DND-41 (cell line): ENCODE results near the gene PIP5KL1.

Experiments used
- ATAC-seq: fragments of 200-7000 bp; cut with Tn5 transposase; 3 replicates; pipeline ENCODE4 v1.9.1; 2021; ENCODE audit warnings: low read depth; ENCODE audit not compliant: insufficient read depth
- DNase-seq: peaks from one replicate; pipeline ENCODE4 v3.0.0-alpha.2; 2020
- H2AFZ ChIP-seq: 2 replicates; pipeline ENCODE4 v1.6.0; 2012; ENCODE audit warnings: low read depth, low read length
- H3K27ac ChIP-seq: 2 replicates; pipeline ENCODE4 v1.5.1; 2012; ENCODE audit warnings: low read length, inconsistent platforms
- H3K27me3 ChIP-seq: fragments of 200-600 bp; sonication (generic); 2 replicates; pipeline ENCODE4 v1.6.0; 2012; ENCODE audit warnings: low read length, mild to moderate bottlenecking, inconsistent platforms; ENCODE audit not compliant: insufficient read depth, poor library complexity
- H3K36me3 ChIP-seq: 2 replicates; pipeline ENCODE4 v1.5.1; 2012; ENCODE audit warnings: low read length, inconsistent platforms; ENCODE audit not compliant: insufficient read depth
- H3K4me1 ChIP-seq: 2 replicates; pipeline ENCODE4 v1.5.1; 2012; ENCODE audit warnings: mild to moderate bottlenecking, low read length; ENCODE audit not compliant: insufficient read depth
- H3K4me2 ChIP-seq: 2 replicates; pipeline ENCODE4 v1.6.0; 2012; ENCODE audit warnings: mild to moderate bottlenecking, moderate library complexity, low read length, inconsistent platforms; ENCODE audit not compliant: insufficient read depth
- H3K4me3 ChIP-seq, 2 experiments: fragments of 200-600 bp in 1 of 2; shearing (Covaris generic) in 1 of 2; 2 replicates each; pipeline ENCODE4 v1.5.1; 2012 to 2016; ENCODE audit warnings: inconsistent platforms in 2 of 2, low read length in 2 of 2, mild to moderate bottlenecking in 2 of 2, low read depth in 1 of 2, moderate library complexity in 1 of 2
- H3K79me2 ChIP-seq: 2 replicates; pipeline ENCODE4 v1.6.0; 2012; ENCODE audit warnings: low read length, inconsistent platforms; ENCODE audit not compliant: insufficient read depth
- H3K9ac ChIP-seq: 2 replicates; pipeline ENCODE4 v1.6.0; 2012; ENCODE audit warnings: low read depth, mild to moderate bottlenecking, inconsistent platforms, low read length, moderate library complexity
- H3K9me3 ChIP-seq: 2 replicates; pipeline ENCODE4 v1.5.1; 2012; ENCODE audit warnings: low read length, moderate library complexity, mild to moderate bottlenecking, inconsistent platforms; ENCODE audit not compliant: insufficient read depth, severe bottlenecking
- H4K20me1 ChIP-seq: 2 replicates; pipeline ENCODE4 v1.6.0; 2012; ENCODE audit warnings: low read length; ENCODE audit not compliant: insufficient read depth
- EZH2 ChIP-seq: IDR thresholded peaks from 3 replicates; pipeline ENCODE4 v1.6.1; 2012; ENCODE audit warnings: borderline replicate concordance, low read depth, mild to moderate bottlenecking, moderate library complexity, low read length, inconsistent platforms; ENCODE audit not compliant: severe bottlenecking
- TF ChIP-seq, protein P1 (sequence below): IDR thresholded peaks from 2 replicates; pipeline ENCODE4 v1.5.1; 2012; ENCODE audit warnings: borderline replicate concordance, low read length, moderate library complexity, mild to moderate bottlenecking; ENCODE audit not compliant: poor library complexity, severe bottlenecking; ENCODE audit errors: extremely low read depth

The PIP5KL1 gene

GRCh38 chr9:127880143-127880542 lies 50.4 kb downstream of the PIP5KL1 start:
- H3K27me3 ChIP-seq: no peaks in the 10 kb centered on the region
- no peak overlapping the region for H3K9ac ChIP-seq
- TF ChIP-seq EZH2: no peak
- TF ChIP-seq, protein P1, sequence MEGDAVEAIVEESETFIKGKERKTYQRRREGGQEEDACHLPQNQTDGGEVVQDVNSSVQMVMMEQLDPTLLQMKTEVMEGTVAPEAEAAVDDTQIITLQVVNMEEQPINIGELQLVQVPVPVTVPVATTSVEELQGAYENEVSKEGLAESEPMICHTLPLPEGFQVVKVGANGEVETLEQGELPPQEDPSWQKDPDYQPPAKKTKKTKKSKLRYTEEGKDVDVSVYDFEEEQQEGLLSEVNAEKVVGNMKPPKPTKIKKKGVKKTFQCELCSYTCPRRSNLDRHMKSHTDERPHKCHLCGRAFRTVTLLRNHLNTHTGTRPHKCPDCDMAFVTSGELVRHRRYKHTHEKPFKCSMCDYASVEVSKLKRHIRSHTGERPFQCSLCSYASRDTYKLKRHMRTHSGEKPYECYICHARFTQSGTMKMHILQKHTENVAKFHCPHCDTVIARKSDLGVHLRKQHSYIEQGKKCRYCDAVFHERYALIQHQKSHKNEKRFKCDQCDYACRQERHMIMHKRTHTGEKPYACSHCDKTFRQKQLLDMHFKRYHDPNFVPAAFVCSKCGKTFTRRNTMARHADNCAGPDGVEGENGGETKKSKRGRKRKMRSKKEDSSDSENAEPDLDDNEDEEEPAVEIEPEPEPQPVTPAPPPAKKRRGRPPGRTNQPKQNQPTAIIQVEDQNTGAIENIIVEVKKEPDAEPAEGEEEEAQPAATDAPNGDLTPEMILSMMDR: no peak
- H3K9me3 ChIP-seq: no peaks in the 10 kb centered on the region
- no peaks in the 10 kb centered on the region for H3K4me1 ChIP-seq
- no peaks in the 10 kb centered on the region for H3K36me3 ChIP-seq
- DNase-seq (no peak), ATAC-seq (no peak)
- no peak overlapping the region for H3K4me3 ChIP-seq
- no peak overlapping the region for H3K4me2 ChIP-seq
- H2AFZ ChIP-seq: no peak overlapping the region
- H3K27ac ChIP-seq: no peak overlapping the region
- no peaks in the 10 kb centered on the region for H3K79me2 ChIP-seq
- no peaks in the 10 kb centered on the region for H4K20me1 ChIP-seq

DNA sequence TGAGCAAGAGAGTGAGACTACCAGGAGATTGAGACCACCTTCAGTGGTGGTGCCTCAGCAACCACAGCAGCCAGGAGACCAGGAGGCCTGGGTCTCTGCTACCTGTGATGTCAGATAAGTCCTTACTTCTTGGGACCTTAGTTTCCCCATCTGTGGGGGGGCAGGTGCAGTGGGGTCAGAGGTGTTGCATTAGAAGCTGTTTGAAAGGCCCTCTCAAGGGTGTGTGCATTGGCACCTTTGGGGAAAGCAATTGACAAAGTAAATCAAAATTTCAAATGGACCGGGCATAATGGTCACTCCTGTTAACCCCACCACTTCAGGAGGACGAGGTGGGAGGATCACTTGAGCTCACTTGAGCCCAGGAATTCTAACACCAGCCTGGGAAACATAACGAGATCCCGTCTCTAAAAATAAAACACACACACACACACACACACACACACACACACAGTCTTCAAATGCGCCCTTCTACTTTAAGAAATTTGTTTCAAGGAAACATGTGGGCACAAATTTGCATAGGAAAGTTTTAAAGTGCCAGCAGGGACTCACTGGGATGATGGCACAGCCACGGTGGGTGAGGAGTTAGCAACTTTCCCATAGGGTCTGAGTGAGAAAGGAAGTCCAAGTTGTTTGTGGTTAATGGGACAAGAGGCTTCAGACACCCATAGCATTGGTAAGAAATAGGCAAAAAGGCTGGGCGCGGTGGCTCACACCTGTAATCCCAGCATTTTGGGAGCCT lies 51.8 kb downstream of the PIP5KL1 start:
- Histone ChIP-seq H3K36me3 (no peaks in the 10 kb centered on the region), H3K27me3 (no peaks in the 10 kb centered on the region), H4K20me1 (no peaks in the 10 kb centered on the region), H2AFZ (no peak overlapping the region), H3K79me2 (no peaks in the 10 kb centered on the region), H3K4me3 (no peak overlapping the region), H3K27ac (no peak overlapping the region), H3K4me1 (no peaks in the 10 kb centered on the region), H3K4me2 (no peak overlapping the region), H3K9me3 (no peaks in the 10 kb centered on the region), H3K9ac (no peak overlapping the region)
- no peak for TF ChIP-seq EZH2
- TF ChIP-seq, protein P1: no peak
- DNase-seq: no peak
- no peak for ATAC-seq

GRCh38 chr9:127878001-127878651 lies 52.5 kb downstream of the PIP5KL1 start:
- no peak overlapping the region for H2AFZ ChIP-seq
- no peak overlapping the region for H3K4me3 ChIP-seq
- H3K27ac ChIP-seq: no peak overlapping the region
- ATAC-seq: no peak
- no peaks in the 10 kb centered on the region for H3K4me1 ChIP-seq
- no peak for TF ChIP-seq EZH2
- TF ChIP-seq, protein P1: no peak
- H3K9me3 ChIP-seq: no peaks in the 10 kb centered on the region
- H4K20me1 ChIP-seq: no peaks in the 10 kb centered on the region
- H3K36me3 ChIP-seq: no peaks in the 10 kb centered on the region
- no peak overlapping the region for H3K9ac ChIP-seq
- DNase-seq: no peak
- no peaks in the 10 kb centered on the region for H3K27me3 ChIP-seq
- H3K4me2 ChIP-seq: no peak overlapping the region
- no peaks in the 10 kb centered on the region for H3K79me2 ChIP-seq
